IPS-18a (cell line): ENCODE data around the gene CYTIP.
"Not testable (repeated sequence)": the region's sequence is repeated elsewhere in the genome, so short reads cannot be mapped to it uniquely, and the experiment has no call there.

Experiments
- H3K27ac ChIP-seq: one replicate; pipeline ENCODE4 v1.5.1; 2013; ENCODE audit warnings: low read length
- H3K27me3 ChIP-seq: one replicate; pipeline ENCODE4 v1.6.1; 2013; ENCODE audit warnings: mild to moderate bottlenecking, low read length; ENCODE audit not compliant: control insufficient read depth, insufficient read depth
- H3K36me3 ChIP-seq: one replicate; pipeline ENCODE4 v1.6.1; 2013; ENCODE audit warnings: low read depth, low read length; ENCODE audit not compliant: control insufficient read depth
- H3K4me1 ChIP-seq: one replicate; pipeline ENCODE4 v1.6.1; 2013; ENCODE audit warnings: low read depth, low read length; ENCODE audit not compliant: control insufficient read depth
- H3K4me3 ChIP-seq: one replicate; pipeline ENCODE4 v1.5.1; 2013; ENCODE audit warnings: low read length
- H3K9ac ChIP-seq: one replicate; pipeline ENCODE4 v1.6.1; 2013; ENCODE audit warnings: mild to moderate bottlenecking, low read length, moderate library complexity
- H3K9me3 ChIP-seq: one replicate; pipeline ENCODE4 v1.6.1; 2013; ENCODE audit warnings: low read depth, low read length; ENCODE audit not compliant: control insufficient read depth

CYTIP gene

DNA sequence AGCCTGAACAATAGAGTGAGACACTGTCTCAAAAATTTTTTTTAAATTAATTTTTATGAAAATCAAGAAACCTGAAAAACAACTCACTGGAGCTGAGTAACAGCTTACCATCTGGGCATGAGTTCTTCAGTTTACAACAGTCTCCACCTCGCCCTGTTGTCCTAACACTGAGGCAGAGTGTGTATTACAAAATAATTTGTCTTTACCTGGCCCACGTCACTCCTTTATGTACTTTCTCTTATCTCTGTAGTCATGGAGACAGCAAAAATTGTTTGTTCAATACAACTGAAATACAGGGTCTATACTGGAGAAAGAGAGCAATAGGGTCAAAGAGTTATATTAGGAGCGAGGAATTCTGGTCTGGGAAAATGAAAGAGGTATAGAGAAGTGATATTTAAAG, 48.1 kb downstream of the CYTIP start:
- Histone ChIP-seq H3K27ac (no peak overlapping the region), H3K9ac (no peak overlapping the region), H3K4me3 (no peak overlapping the region), H3K27me3 (no peaks in the 10 kb centered on the region), H3K36me3 (no peaks in the 10 kb centered on the region), H3K4me1 (no peaks in the 10 kb centered on the region), H3K9me3 (no peaks in the 10 kb centered on the region)

DNA sequence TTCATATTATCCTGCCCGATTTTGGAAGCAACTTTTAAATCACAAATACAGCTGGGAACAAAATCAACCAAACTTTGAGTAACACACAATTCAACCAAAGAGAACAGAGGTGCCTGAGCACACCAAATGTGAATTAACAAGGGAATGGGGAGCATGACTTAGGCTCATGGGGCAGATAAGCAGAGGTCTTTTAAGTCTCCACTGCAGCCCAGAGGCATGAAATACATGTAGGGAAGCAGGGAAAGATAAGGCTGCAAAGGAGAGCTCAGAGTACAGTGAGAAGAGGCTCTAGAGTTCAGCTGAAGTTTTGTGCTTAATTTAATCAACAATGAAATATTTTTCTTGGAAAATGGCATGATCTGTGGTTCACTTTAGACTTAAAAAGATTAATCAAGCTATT, 49.0 kb downstream of the CYTIP start:
- H3K36me3 ChIP-seq = no peaks in the 10 kb centered on the region

DNA sequence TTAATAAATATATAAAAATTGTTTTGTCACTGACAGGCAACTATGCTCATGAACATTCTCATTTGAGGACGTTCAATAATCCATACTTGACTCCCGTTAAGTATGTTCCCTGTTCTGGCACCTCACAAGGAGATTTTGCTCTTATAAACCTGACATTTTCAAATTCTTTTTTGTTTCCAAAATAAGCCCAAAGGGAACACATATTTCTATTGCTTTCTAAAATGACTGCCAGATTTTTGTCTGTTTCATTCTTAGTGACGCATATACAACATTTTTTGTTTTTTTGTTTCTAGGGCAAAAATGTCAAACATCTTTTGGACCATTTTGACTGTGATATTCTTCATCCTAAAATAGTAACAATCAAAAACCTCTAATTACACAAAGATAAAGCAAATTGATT, 50.5 kb downstream of the CYTIP start:
- H3K4me3 ChIP-seq = no peak overlapping the region

More for the DNA sequence above, 49.0 kb downstream of the CYTIP start:
- no peak overlapping the region for H3K9ac ChIP-seq
- no peak overlapping the region for H3K4me3 ChIP-seq
- H3K9me3 ChIP-seq = no peaks in the 10 kb centered on the region
- no peaks in the 10 kb centered on the region for H3K4me1 ChIP-seq
- no peaks in the 10 kb centered on the region for H3K27me3 ChIP-seq
- no peak overlapping the region for H3K27ac ChIP-seq

DNA sequence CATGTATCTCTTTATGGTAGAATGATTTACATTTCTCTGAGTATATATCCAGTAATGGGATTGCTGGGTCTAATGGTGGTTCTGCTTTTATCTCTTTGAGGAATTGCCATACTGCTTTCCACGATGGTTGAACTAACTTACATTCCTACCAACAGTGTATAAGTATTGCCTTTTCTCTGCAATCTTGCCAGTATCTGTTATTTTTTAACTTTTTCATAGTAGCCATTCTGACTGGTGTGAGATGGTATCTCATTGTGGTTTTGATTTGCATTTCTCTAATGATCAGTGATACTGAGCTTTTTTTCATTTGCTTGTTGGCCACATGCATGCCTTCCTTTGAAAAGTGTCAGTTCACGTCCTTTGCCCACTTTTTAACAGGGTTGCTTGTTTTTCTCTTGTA, 55.1 kb downstream of the CYTIP start:
- Histone ChIP-seq H3K4me1 (no peaks in the 10 kb centered on the region), H3K36me3 (no peaks in the 10 kb centered on the region), H3K27ac (no peak overlapping the region), H3K27me3 (no peaks in the 10 kb centered on the region), H3K9ac (no peak overlapping the region), H3K9me3 (no peaks in the 10 kb centered on the region), H3K4me3 (no peak overlapping the region)

More for the DNA sequence above, 50.5 kb downstream of the CYTIP start:
- Histone ChIP-seq H3K9ac (no peak overlapping the region), H3K9me3 (no peaks in the 10 kb centered on the region), H3K27ac (no peak overlapping the region), H3K36me3 (no peaks in the 10 kb centered on the region), H3K4me1 (no peaks in the 10 kb centered on the region), H3K27me3 (no peaks in the 10 kb centered on the region)

DNA sequence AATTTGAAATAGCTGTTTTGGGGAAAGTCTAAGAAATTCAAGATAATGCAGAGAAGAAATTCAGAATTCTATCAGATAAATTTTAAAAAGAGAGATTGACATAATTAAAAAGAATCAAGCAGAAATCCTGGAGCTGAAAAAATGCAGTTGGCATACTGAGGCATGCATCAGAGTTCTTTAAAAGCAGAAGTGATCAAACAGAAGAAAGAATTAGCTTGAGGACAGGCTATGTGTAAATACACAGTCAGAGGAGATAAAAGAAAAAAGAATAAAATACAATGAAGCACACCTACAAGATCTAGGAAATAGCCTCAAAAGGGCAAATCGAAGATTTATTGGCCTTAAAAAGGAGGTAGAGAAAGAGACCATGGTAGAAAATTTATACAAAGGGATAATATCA, 57.1 kb downstream of the CYTIP start:
- no peaks in the 10 kb centered on the region for H3K9me3 ChIP-seq
- no peak overlapping the region for H3K4me3 ChIP-seq
- no peaks in the 10 kb centered on the region for H3K36me3 ChIP-seq
- H3K4me1 ChIP-seq = no peaks in the 10 kb centered on the region
- no peak overlapping the region for H3K9ac ChIP-seq
- no peak overlapping the region for H3K27ac ChIP-seq
- H3K27me3 ChIP-seq = no peaks in the 10 kb centered on the region

DNA sequence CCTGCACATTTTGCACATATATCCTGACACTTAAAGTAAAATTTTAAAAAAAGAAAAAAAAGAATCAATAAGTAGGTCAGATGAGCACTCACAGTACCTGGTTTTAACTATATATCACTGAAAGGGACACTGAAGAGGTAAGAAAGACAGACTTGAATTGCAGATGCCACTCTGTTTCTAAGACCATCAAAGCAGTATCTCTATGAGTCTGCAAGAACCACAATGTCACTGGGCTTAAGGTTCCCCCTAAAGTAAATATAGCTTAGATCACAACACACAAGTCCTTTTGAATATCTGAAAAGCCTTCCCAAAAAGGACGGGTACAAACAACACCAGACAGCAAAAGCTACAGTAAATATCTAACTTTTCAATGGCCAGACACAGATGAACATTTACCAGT, 57.6 kb downstream of the CYTIP start:
- H3K27me3 ChIP-seq = no peaks in the 10 kb centered on the region
- no peaks in the 10 kb centered on the region for H3K9me3 ChIP-seq
- H3K36me3 ChIP-seq = no peaks in the 10 kb centered on the region
- H3K9ac ChIP-seq = no peak overlapping the region
- H3K4me3 ChIP-seq = no peak overlapping the region
- H3K27ac ChIP-seq = no peak overlapping the region
- H3K4me1 ChIP-seq = no peaks in the 10 kb centered on the region

DNA sequence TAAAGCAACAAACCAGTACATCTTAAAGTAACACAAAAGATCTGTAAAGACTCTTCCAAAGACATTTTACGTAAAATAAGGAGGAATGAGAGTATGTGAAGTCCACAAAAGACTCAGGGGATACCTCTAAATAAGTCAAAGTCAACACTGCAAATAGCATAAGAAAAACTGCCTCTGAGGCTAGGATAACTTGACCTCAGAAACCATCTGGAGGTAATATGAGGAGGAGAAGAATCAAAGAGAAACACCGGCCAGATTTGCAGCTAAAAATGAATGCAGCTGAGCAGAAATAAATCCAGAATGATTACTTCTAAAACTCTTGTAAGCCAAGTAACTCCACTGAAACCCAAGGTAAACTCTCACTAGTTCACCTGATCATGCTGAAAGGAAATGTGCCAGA, 66.0 kb downstream of the CYTIP start:
- peaks cover 18% of the 10 kb centered on the region for H3K9me3 ChIP-seq
- no peaks in the 10 kb centered on the region for H3K36me3 ChIP-seq
- H3K9ac ChIP-seq = no peak overlapping the region
- no peaks in the 10 kb centered on the region for H3K27me3 ChIP-seq
- H3K4me1 ChIP-seq = no peaks in the 10 kb centered on the region
- H3K27ac ChIP-seq = no peak overlapping the region
- H3K4me3 ChIP-seq = no peak overlapping the region

DNA sequence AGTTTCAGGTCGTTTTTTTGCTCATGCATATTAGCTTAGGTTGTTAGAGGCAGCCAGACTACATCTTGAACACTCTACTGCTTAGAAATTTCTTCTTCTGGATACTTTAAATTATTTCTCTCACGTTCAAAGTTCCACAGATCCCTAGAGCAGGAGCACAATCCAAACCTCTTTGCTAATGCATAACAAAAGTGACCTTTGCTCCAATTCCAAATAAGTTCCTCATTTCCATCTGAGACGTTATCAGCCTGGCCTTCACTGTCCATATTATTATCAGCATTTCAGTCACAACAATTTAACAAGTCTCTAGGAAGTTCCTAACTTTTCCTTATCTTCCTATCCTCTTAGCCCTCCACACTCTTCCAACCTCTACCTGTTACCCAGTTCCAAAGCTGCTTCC, 67.8 kb downstream of the CYTIP start:
- H3K4me3 ChIP-seq = no peak overlapping the region
- H3K27ac ChIP-seq = no peak overlapping the region
- H3K9ac ChIP-seq = no peak overlapping the region

DNA sequence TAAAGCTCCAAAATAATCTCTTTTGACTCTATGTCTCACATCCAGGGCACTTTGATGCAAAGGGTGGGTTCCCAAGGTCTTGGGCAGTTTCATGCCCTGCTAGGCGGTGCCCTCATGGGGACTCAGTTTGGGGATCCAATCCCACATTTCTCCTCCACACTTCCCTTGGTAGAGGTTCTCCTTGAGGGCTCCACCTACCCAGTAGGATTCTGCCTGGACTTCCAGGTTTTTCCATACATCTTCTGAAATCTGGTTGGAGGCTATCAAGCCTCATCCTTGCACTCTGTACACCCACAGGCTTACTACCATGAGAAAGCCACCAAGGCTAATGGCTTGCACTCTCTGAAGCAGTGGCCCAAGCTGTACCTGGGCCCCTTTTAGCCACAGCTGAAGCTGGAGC, 68.5 kb downstream of the CYTIP start:
- no peaks in the 10 kb centered on the region for H3K27me3 ChIP-seq

More for the DNA sequence above, 67.8 kb downstream of the CYTIP start:
- Histone ChIP-seq H3K27me3 (no peaks in the 10 kb centered on the region), H3K9me3 (peaks cover 18% of the 10 kb centered on the region), H3K36me3 (no peaks in the 10 kb centered on the region), H3K4me1 (no peaks in the 10 kb centered on the region)

DNA sequence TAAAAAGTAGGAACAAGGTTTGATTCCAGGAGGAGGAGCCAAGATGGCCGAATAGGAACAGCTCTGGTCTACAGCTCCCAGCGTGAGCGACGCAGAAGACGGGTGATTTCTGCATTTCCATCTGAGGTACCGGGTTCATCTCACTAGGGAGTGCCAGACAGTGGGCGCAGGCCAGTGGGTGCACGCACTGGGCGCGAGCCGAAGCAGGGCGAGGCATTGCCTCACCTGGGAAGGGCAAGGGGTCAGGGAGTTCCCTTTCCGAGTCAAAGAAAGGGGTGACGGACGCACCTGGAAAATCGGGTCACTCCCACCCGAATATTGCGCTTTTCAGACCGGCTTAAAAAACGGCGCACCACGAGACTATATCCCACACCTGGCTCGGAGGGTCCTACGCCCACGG, 75.4 kb downstream of the CYTIP start:
- not testable (repeated sequence) for H3K36me3 ChIP-seq, H3K27me3 ChIP-seq, H3K9ac ChIP-seq, H3K4me3 ChIP-seq, H3K9me3 ChIP-seq, H3K4me1 ChIP-seq, H3K27ac ChIP-seq

More for the DNA sequence above, 68.5 kb downstream of the CYTIP start:
- Histone ChIP-seq H3K27ac (no peak overlapping the region), H3K9ac (no peak overlapping the region), H3K9me3 (peaks cover 18% of the 10 kb centered on the region), H3K36me3 (no peaks in the 10 kb centered on the region), H3K4me1 (no peaks in the 10 kb centered on the region), H3K4me3 (no peak overlapping the region)

DNA sequence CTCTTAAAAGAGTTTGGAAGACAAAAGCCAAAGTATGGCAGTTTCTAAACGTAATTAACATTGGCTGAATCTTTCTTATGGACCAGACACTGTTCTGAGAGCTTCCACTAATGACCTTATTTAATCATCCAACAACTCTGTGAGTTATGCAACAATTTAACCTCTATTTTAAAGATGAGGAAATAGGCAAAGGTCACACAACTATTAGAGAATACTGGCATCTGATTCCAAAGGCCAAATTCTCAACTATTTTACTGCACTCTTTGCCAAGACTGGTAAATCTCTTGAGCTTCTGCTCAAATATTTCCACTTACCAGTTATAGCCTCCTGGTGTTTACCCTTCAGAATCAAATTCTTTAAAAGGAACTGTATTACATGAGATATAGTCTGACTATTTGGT, 76.2 kb downstream of the CYTIP start:
- Histone ChIP-seq H3K9ac (no peak overlapping the region), H3K27me3 (no peaks in the 10 kb centered on the region), H3K4me1 (no peaks in the 10 kb centered on the region), H3K36me3 (no peaks in the 10 kb centered on the region), H3K9me3 (no peaks in the 10 kb centered on the region), H3K4me3 (no peak overlapping the region), H3K27ac (no peak overlapping the region)
